ENCODE results near the gene PCBD2. TPM values are rescaled to one million over a fixed set of nuclear protein-coding genes. Genes with fewer than 3 reads are reported as not detected.

PCBD2 gene
- total and polyA plus RNA-seq, 2 of the 8 experiments (the other 6 are each of a cell fraction or from before 2014, with no cell fraction given) = 4.8 to 10.3 TPM

GRCh38 chr5:134948911-134949310 lies 44.0 kb downstream of the PCBD2 start:
- Histone ChIP-seq H3K9ac (replicated peaks in 1 of 4; ENCODE audit: extremely low read depth in 1 of 4, low read depth in 3 of 4, low read length in 3 of 4) (no peak overlapping the region), H3K4me3 (ENCODE audit: extremely low read depth in 1 of 4, insufficient read depth in 2 of 4, low read depth in 3 of 4, low read length in 4 of 4) (no peak overlapping the region), H3K4ac (replicated peaks; ENCODE audit: insufficient read length, low read depth, low read length) (no peak overlapping the region), H3K23ac (ENCODE audit: insufficient read length) (no peak overlapping the region), H3K56ac (replicated peaks; ENCODE audit: insufficient read length, low read depth, low read length) (no peak overlapping the region), H2AK5ac (ENCODE audit: low read depth, low read length) (0 out of 2 replicates have a peak overlapping the region, but pooled peaks have one; percentile 53), H4K20me1 (replicated peaks in 1 of 2; ENCODE audit: control insufficient read depth in 1 of 2, insufficient read depth in 2 of 2, low read length in 2 of 2) (no peaks in the 10 kb centered on the region), H4K5ac (ENCODE audit: insufficient read length, low read depth, low read length) (no peak overlapping the region), H4K91ac (replicated peaks; ENCODE audit: insufficient read length, low read length) (no peak overlapping the region), H2BK5ac (ENCODE audit: low read depth, low read length) (no peak overlapping the region), H3K4me1 (replicated peaks in 1 of 4; ENCODE audit: control insufficient read depth in 3 of 4, insufficient read depth in 4 of 4, low read length in 3 of 4) (no peaks in the 10 kb centered on the region), H3K27me3 (replicated peaks in 1 of 4; ENCODE audit: control insufficient read depth in 3 of 4, extremely low read depth in 1 of 4, insufficient read depth in 3 of 4, low read length in 3 of 4) (no peaks in the 10 kb centered on the region), H3K27ac (ENCODE audit: low read depth, low read length) (no peak overlapping the region), H3K14ac (ENCODE audit: insufficient read length) (no peak overlapping the region), H4K8ac (ENCODE audit: extremely low read depth, insufficient read depth, low read length) (no peak overlapping the region), H3K9me3 (ENCODE audit: insufficient read depth in 2 of 2, low read depth in 1 of 2, low read length in 1 of 2) (peaks cover 0 to under 1% of the 10 kb centered on the region in 2 experiments; a peak in 1 of 4 replicates), H3K4me2 (ENCODE audit: insufficient read depth in 1 of 2, low read depth in 2 of 2, low read length in 2 of 2) (no peak overlapping the region), H3K36me3 (ENCODE audit: control insufficient read depth in 2 of 4, insufficient read depth in 4 of 4, low read length in 3 of 4) (no peaks in the 10 kb centered on the region), H3K18ac (ENCODE audit: extremely low read depth, low read length) (no peak overlapping the region), H2BK20ac (ENCODE audit: low read length) (no peak overlapping the region), H3K79me1 (ENCODE audit: low read depth, low read length) (no peaks in the 10 kb centered on the region), H2AFZ (ENCODE audit: low read length) (no peak overlapping the region), H3K23me2 (ENCODE audit: low read depth, low read length) (no peaks in the 10 kb centered on the region), H2BK15ac (ENCODE audit: low read length) (no peak overlapping the region), H2BK12ac (ENCODE audit: low read depth, low read length) (no peak overlapping the region), H3K79me2 (ENCODE audit: control insufficient read depth in 1 of 2, insufficient read depth in 2 of 2, low read length in 2 of 2) (no peaks in the 10 kb centered on the region), H2BK120ac (replicated peaks; ENCODE audit: low read depth, low read length) (no peak overlapping the region)
- TF ChIP-seq CHD2 (IDR thresholded peaks at IDR 0.05; ENCODE audit: low read length) = no peak
- no peak for TF ChIP-seq YY1 (IDR thresholded peaks at IDR 0.05; ENCODE audit: low read depth, low read length)
- no peak for TF ChIP-seq POLR2A (IDR thresholded peaks at IDR 0.05; ENCODE audit: control extremely low read depth in 1 of 2, low read depth in 2 of 2, low read length in 2 of 2)
- no peak for TF ChIP-seq CBX5 (IDR thresholded peaks at IDR 0.05; ENCODE audit: low read depth, low read length)
- no peak for TF ChIP-seq GABPA (IDR thresholded peaks at IDR 0.05; ENCODE audit: borderline replicate concordance, insufficient read depth, low read length)
- TF ChIP-seq FOSL1 (IDR thresholded peaks at IDR 0.05; ENCODE audit: insufficient read depth, low read depth, low read length) = no peak
- TF ChIP-seq JUND (IDR thresholded peaks at IDR 0.05; ENCODE audit: low read length) = no peak
- 91% methylated on average over 5 of the region's 5 CpGs; no CpG with 5 or more reads in 1 of the 2 experiments for WGBS, 2 experiments (ENCODE audit: extremely low coverage in 1 of 2, insufficient coverage in 1 of 2, insufficient read length in 1 of 2, insufficient replicate concordance in 2 of 2, low coverage in 1 of 2, low lambda C conversion rate in 2 of 2, missing lambda C conversion rate in 1 of 2)
- FAIRE-seq (no peak), DNase-seq (ENCODE audit: low read depth in 1 of 2, low spot score in 2 of 2) (no peak)
- ChIA-PET CTCF (ENCODE audit: partially characterized antibody) (interaction anchor here (1.0 to 2.2 kb wide), 3 partner anchors 31 to 97 kb away, joined by 3 to 7 read pairs (median 3); no protein-coding TSS in a partner anchor), POLR2A (ENCODE audit: partially characterized antibody) (interaction anchor here (0.6 kb wide), 1 partner anchor 258 kb away, joined by 3 read pairs; no protein-coding TSS in a partner anchor)
